GM12872 (cell line): ENCODE measurements around the gene PBLD.

ENCODE experiments used
- CTCF ChIP-seq: IDR thresholded peaks from 3 replicates; pipeline ENCODE4 v1.5.1; 2011; ENCODE audit warnings: low read depth, mild to moderate bottlenecking, low read length, moderate library complexity; ENCODE audit not compliant: insufficient read depth

The PBLD gene

GRCh38 chr10:68332259-68333057, at the start of gene PBLD:
Gene PBLD (minus strand): TSS chr10:68332928. CDS start chr10:68306844, 26,084 bp downstream.
- TF ChIP-seq CTCF, result peak; percentile 60

GRCh38 chr10:68371604-68372003, 38.9 kb upstream of the PBLD start:
- TF ChIP-seq CTCF, result no peak

- no peak for TF ChIP-seq CTCF
Measured at GRCh38 chr10:68367121-68367520, 34.4 kb upstream of the PBLD start.

GRCh38 chr10:68366600-68366999, 33.9 kb upstream of the PBLD start:
- no peak for TF ChIP-seq CTCF

- TF ChIP-seq CTCF, result no peak
Measured at GRCh38 chr10:68365611-68366010, 32.9 kb upstream of the PBLD start.

GRCh38 chr10:68364101-68364886, 31.6 kb upstream of the PBLD start:
- no peak for TF ChIP-seq CTCF

- TF ChIP-seq CTCF, result no peak
Measured at GRCh38 chr10:68362590-68362989, 29.9 kb upstream of the PBLD start.
